ENCODE measurements around the gene PPIE. TPM values are rescaled to one million over a fixed set of nuclear protein-coding genes. Genes with fewer than 3 reads are reported as not detected.

PPIE gene
- polyA plus RNA-seq, 1 of the 3 experiments (the other 2 are of a cell fraction) = 78.4 TPM

GRCh38 chr1:39788758-39789570, 50.3 kb downstream of the PPIE start, which contains the start of gene BMP8B:
Gene BMP8B (minus strand): TSS chr1:39788865. CDS start chr1:39788485, 380 bp downstream.
- Histone ChIP-seq H3K4me2 (no peak within 1 kb of the TSS), H3K9me3 (no peaks in the 10 kb centered on the region), H3F3A (replicated peaks; ENCODE audit: insufficient read depth) (no peaks in the 10 kb centered on the region), H3K9me2 (no peaks in the 10 kb centered on the region), H3K79me2 (ENCODE audit: insufficient read depth) (no peaks in the 10 kb centered on the region), H2AFZ (ENCODE audit: low read depth) (no peak within 1 kb of the TSS), H3K4me3 (ENCODE audit: low read depth in 2 of 2, low read length in 1 of 2) (peak within 1 kb of the TSS in 1 of 2 experiments; percentile 47; a peak in 2 of 4 replicates), H3K27ac (ENCODE audit: low read depth in 2 of 2, low read length in 1 of 2) (no peak within 1 kb of the TSS; a peak in 1 of 4 replicates), H3K36me3 (replicated peaks in 1 of 2; ENCODE audit: control insufficient read depth in 1 of 2, insufficient read depth in 2 of 2, low read length in 1 of 2) (no peaks in the 10 kb centered on the region), H3K9ac (no peak within 1 kb of the TSS), H3K27me3 (ENCODE audit: insufficient read depth) (peaks cover 14% of the 10 kb centered on the region), H3K4me1 (ENCODE audit: control insufficient read depth in 1 of 2, insufficient read depth in 2 of 2, low read depth in 1 of 2, low read length in 1 of 2) (peaks cover 0 to 5% of the 10 kb centered on the region in 2 experiments; a peak in 1 of 4 replicates), H4K20me1 (ENCODE audit: insufficient read depth) (no peaks in the 10 kb centered on the region)
- DNase-seq = peak; percentile 98
- CTCF ChIA-PET = interaction anchor here (1.2 kb wide), 1 partner anchor 10 kb away, joined by 4 read pairs; no protein-coding TSS in a partner anchor
- POLR2A ChIA-PET = interaction anchor here (1.0 kb wide), 1 partner anchor 113 kb away, joined by 3 read pairs; the partner anchor contains the start of gene MYCL
- 25% methylated on average over 14 of the region's 91 CpGs for WGBS (ENCODE audit: low lambda C conversion rate)
- TF ChIP-seq MXI1 (IDR thresholded peaks at IDR 0.05; ENCODE audit: low read depth, low read length) (peak; percentile 15; the same call in 1 of the 2 replicates), SMC3 (IDR thresholded peaks at IDR 0.05; ENCODE audit: low read depth, low read length) (no peak), TEAD4 (IDR thresholded peaks at IDR 0.05; ENCODE audit: borderline replicate concordance, insufficient read depth) (no peak)

DNA sequence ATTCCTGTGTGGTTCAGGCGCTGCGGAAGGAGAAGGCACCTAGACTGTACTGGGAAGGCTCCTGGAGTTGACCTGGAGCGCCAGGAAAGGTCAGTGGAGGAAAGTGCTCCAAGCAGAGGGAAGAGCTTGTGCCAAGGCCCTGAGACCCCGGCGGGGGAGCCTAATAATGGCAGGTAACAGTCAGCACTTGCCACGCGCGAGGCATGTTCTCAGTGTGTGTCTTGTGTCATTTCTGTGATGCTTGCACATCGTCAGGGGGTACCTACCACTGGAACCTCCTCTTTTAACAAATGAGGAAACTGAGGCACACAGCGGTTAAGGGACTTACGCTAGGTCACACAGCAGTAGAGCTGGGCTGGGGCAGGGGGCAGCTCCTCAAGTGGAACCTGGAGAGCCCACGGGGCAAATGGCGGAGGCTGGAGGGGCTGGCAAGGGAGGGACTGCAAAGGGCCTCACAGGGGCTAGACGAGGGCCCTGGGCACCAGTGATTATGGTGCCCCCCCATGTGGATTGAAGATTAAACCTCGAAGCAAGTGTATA, 51.0 kb downstream of the PPIE start:
- no peaks in the 10 kb centered on the region for H3F3A ChIP-seq (replicated peaks; ENCODE audit: insufficient read depth)
- 86% methylated on average over 12 of the region's 15 CpGs for WGBS (ENCODE audit: low lambda C conversion rate)
- peaks cover 0 to 5% of the 10 kb centered on the region in 2 experiments; a peak in 1 of 4 replicates for H3K4me1 ChIP-seq (ENCODE audit: control insufficient read depth in 1 of 2, insufficient read depth in 2 of 2, low read depth in 1 of 2, low read length in 1 of 2)
- ChIA-PET CTCF (interaction anchor here (1.2 kb wide), 1 partner anchor 9 kb away, joined by 4 read pairs; no protein-coding TSS in a partner anchor), POLR2A (interaction anchor here (1.0 kb wide), 1 partner anchor 112 kb away, joined by 3 read pairs; the partner anchor contains the start of gene MYCL)
- H3K9me3 ChIP-seq = no peaks in the 10 kb centered on the region
- H3K4me3 ChIP-seq (ENCODE audit: low read depth in 2 of 2, low read length in 1 of 2) = peak overlapping the region in 1 of 2 experiments; percentile 47; a peak in 1 of 4 replicates
- H3K79me2 ChIP-seq (ENCODE audit: insufficient read depth) = no peaks in the 10 kb centered on the region
- H4K20me1 ChIP-seq (ENCODE audit: insufficient read depth) = no peaks in the 10 kb centered on the region
- H3K9me2 ChIP-seq = no peaks in the 10 kb centered on the region
- H3K9ac ChIP-seq = no peak overlapping the region
- peaks cover 14% of the 10 kb centered on the region for H3K27me3 ChIP-seq (ENCODE audit: insufficient read depth)
- DNase-seq = no peak
- no peak overlapping the region for H2AFZ ChIP-seq (ENCODE audit: low read depth)
- H3K4me2 ChIP-seq = no peak overlapping the region
- H3K36me3 ChIP-seq (replicated peaks in 1 of 2; ENCODE audit: control insufficient read depth in 1 of 2, insufficient read depth in 2 of 2, low read length in 1 of 2) = no peaks in the 10 kb centered on the region
- H3K27ac ChIP-seq (ENCODE audit: low read depth in 2 of 2, low read length in 1 of 2) = no peak overlapping the region
- TF ChIP-seq FOXM1 (IDR thresholded peaks at IDR 0.05; ENCODE audit: low read depth) (no peak), SIN3A (IDR thresholded peaks at IDR 0.05; ENCODE audit: borderline replicate concordance, low read depth, low read length) (no peak), CHD2 (IDR thresholded peaks at IDR 0.05; ENCODE audit: low read length, partially characterized antibody) (no peak), RXRA (IDR thresholded peaks at IDR 0.05; ENCODE audit: borderline replicate concordance, low read depth) (no peak), GATA2 (CRISPR knock-in tag; IDR thresholded peaks at IDR 0.05) (no peak), CTCF (IDR thresholded peaks at IDR 0.05) (no peak), TCF12 (IDR thresholded peaks at IDR 0.05) (no peak), JUND (IDR thresholded peaks at IDR 0.05) (no peak), FOSL2 (IDR thresholded peaks at IDR 0.05; ENCODE audit: borderline replicate concordance, low read depth) (no peak), FOXJ3 (CRISPR knock-in tag; IDR thresholded peaks at IDR 0.05) (no peak), EZH2phosphoT487 (IDR thresholded peaks at IDR 0.05; ENCODE audit: borderline replicate concordance, low read depth) (no peak), NFIC (IDR thresholded peaks at IDR 0.05; ENCODE audit: borderline replicate concordance) (no peak), MXI1 (IDR thresholded peaks at IDR 0.05; ENCODE audit: low read depth, low read length) (no peak)
- TF ChIP-seq, protein P1, sequence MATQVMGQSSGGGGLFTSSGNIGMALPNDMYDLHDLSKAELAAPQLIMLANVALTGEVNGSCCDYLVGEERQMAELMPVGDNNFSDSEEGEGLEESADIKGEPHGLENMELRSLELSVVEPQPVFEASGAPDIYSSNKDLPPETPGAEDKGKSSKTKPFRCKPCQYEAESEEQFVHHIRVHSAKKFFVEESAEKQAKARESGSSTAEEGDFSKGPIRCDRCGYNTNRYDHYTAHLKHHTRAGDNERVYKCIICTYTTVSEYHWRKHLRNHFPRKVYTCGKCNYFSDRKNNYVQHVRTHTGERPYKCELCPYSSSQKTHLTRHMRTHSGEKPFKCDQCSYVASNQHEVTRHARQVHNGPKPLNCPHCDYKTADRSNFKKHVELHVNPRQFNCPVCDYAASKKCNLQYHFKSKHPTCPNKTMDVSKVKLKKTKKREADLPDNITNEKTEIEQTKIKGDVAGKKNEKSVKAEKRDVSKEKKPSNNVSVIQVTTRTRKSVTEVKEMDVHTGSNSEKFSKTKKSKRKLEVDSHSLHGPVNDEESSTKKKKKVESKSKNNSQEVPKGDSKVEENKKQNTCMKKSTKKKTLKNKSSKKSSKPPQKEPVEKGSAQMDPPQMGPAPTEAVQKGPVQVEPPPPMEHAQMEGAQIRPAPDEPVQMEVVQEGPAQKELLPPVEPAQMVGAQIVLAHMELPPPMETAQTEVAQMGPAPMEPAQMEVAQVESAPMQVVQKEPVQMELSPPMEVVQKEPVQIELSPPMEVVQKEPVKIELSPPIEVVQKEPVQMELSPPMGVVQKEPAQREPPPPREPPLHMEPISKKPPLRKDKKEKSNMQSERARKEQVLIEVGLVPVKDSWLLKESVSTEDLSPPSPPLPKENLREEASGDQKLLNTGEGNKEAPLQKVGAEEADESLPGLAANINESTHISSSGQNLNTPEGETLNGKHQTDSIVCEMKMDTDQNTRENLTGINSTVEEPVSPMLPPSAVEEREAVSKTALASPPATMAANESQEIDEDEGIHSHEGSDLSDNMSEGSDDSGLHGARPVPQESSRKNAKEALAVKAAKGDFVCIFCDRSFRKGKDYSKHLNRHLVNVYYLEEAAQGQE (IDR thresholded peaks at IDR 0.05; ENCODE audit: low read depth, low read length) = no peak
- TF ChIP-seq, protein P2, sequence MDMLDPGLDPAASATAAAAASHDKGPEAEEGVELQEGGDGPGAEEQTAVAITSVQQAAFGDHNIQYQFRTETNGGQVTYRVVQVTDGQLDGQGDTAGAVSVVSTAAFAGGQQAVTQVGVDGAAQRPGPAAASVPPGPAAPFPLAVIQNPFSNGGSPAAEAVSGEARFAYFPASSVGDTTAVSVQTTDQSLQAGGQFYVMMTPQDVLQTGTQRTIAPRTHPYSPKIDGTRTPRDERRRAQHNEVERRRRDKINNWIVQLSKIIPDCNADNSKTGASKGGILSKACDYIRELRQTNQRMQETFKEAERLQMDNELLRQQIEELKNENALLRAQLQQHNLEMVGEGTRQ (IDR thresholded peaks at IDR 0.05; ENCODE audit: borderline replicate concordance, low read depth, low read length) = no peak
- TF ChIP-seq, protein P3, sequence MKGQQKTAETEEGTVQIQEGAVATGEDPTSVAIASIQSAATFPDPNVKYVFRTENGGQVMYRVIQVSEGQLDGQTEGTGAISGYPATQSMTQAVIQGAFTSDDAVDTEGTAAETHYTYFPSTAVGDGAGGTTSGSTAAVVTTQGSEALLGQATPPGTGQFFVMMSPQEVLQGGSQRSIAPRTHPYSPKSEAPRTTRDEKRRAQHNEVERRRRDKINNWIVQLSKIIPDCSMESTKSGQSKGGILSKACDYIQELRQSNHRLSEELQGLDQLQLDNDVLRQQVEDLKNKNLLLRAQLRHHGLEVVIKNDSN (IDR thresholded peaks at IDR 0.05; ENCODE audit: borderline replicate concordance, low read depth) = no peak

Data from SK-N-SH (cell line).